Testis (tissue), 2 donors: ENCODE measurements around the gene RIC1.

Source experiments
- POLR2A ChIP-seq: fragments of 450-650 bp; IDR thresholded peaks from one replicate; pipeline ENCODE4 v1.6.1; 2017; ENCODE audit warnings: antibody characterized with exemption, mild to moderate bottlenecking, moderate library complexity
- TF ChIP-seq, protein P1 (sequence below), 3 experiments: fragments of 450-650 bp in 2 of 3; fragments of 200-600 bp in 1 of 3; sonication (generic) in 1 of 3; IDR thresholded peaks; one replicate each; pipeline ENCODE4 v1.5.1; 2016 to 2019; ENCODE audit warnings: antibody characterized with exemption in 3 of 3, mild to moderate bottlenecking in 2 of 3, moderate library complexity in 1 of 3

DNA sequence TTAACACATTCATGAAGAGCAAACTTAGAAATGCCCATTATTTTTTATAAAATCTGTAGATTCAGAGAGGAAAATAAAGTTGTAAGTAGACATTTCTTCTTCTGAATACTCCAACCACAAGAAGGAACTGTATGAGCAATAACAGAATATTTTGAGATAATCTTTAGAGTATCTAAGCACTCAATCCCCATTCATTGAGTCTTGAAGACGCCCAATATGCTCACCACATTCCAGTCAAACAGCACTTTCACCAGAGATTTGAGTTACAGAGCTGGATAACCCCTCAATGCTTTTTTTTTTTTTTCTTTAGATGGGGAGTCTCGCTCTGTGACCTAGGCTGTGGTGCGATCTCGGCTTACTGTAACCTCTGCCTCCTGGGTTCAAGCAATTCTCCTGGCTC, 14.7 kb upstream of the RIC1 start:
- no peak for TF ChIP-seq POLR2A
- TF ChIP-seq, protein P1, sequence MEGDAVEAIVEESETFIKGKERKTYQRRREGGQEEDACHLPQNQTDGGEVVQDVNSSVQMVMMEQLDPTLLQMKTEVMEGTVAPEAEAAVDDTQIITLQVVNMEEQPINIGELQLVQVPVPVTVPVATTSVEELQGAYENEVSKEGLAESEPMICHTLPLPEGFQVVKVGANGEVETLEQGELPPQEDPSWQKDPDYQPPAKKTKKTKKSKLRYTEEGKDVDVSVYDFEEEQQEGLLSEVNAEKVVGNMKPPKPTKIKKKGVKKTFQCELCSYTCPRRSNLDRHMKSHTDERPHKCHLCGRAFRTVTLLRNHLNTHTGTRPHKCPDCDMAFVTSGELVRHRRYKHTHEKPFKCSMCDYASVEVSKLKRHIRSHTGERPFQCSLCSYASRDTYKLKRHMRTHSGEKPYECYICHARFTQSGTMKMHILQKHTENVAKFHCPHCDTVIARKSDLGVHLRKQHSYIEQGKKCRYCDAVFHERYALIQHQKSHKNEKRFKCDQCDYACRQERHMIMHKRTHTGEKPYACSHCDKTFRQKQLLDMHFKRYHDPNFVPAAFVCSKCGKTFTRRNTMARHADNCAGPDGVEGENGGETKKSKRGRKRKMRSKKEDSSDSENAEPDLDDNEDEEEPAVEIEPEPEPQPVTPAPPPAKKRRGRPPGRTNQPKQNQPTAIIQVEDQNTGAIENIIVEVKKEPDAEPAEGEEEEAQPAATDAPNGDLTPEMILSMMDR (IDR thresholded peaks at IDR 0.05): no peak
